Measurements from ENCODE around the gene EPM2A.

- no peak for TF ChIP-seq CTCF (IDR thresholded peaks at IDR 0.05; ENCODE audit: low read depth, low read length)
- no peak for TF ChIP-seq POLR2A (IDR thresholded peaks at IDR 0.05; ENCODE audit: extremely low read depth, insufficient read length)
- no peak for TF ChIP-seq MAX (IDR thresholded peaks at IDR 0.05; ENCODE audit: low read depth, low read length)
Measured at GRCh38 chr6:145704143-145704781, 31.1 kb downstream of the EPM2A start.
